ENCODE results near the gene EIF5A. TPM values are rescaled to one million over a fixed set of nuclear protein-coding genes. Genes with fewer than 3 reads are reported as not detected.
A peak's percentile ranks its signal among the peaks of the same experiment; 100 is the strongest.

Gene EIF5A
- total and polyA plus RNA-seq, 12 donors, result 110 to 666 (median 342) TPM

GRCh38 chr17:7328840-7329373, 21.5 kb downstream of the EIF5A start, which contains the start of gene NEURL4:
NEURL4 (minus strand) TSS chr17:7329335; CDS start chr17:7329312, 23 bp downstream.
- H3K4me3 ChIP-seq, result peak within 1 kb of the TSS; percentile 43 to 88 (median 64)
- intact Hi-C loops (cut with DNase I), result no loop called here
- peaks cover 4 to 17% of the 10 kb centered on the region in 2 donors for H3K4me1 ChIP-seq (replicated peaks in 1 of 2)
- no peaks in the 10 kb centered on the region for H3K9me3 ChIP-seq (replicated peaks in 1 of 3)
- TF ChIP-seq POLR2A (IDR thresholded peaks at IDR 0.05), result no peak
- TF ChIP-seq, protein P1, sequence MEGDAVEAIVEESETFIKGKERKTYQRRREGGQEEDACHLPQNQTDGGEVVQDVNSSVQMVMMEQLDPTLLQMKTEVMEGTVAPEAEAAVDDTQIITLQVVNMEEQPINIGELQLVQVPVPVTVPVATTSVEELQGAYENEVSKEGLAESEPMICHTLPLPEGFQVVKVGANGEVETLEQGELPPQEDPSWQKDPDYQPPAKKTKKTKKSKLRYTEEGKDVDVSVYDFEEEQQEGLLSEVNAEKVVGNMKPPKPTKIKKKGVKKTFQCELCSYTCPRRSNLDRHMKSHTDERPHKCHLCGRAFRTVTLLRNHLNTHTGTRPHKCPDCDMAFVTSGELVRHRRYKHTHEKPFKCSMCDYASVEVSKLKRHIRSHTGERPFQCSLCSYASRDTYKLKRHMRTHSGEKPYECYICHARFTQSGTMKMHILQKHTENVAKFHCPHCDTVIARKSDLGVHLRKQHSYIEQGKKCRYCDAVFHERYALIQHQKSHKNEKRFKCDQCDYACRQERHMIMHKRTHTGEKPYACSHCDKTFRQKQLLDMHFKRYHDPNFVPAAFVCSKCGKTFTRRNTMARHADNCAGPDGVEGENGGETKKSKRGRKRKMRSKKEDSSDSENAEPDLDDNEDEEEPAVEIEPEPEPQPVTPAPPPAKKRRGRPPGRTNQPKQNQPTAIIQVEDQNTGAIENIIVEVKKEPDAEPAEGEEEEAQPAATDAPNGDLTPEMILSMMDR (IDR thresholded peaks at IDR 0.05), result no peak
- peak within 1 kb of the TSS; percentile 76 to 94 (median 80) for H3K27ac ChIP-seq
- WGBS, 4 donors, result 0 to 1% (median 0%) methylated on average over 16 to 50 of the region's 50 CpGs
- peak in 1 of 7 donors; percentile 51 for DNase-seq
- peaks cover 0 to 21% of the 10 kb centered on the region in 2 donors for H3K36me3 ChIP-seq (replicated peaks in 1 of 2)
- no peaks in the 10 kb centered on the region for H3K27me3 ChIP-seq

- TF ChIP-seq, protein P1 (IDR thresholded peaks at IDR 0.05), result no peak
- TF ChIP-seq POLR2A (IDR thresholded peaks at IDR 0.05), result peak; percentile 61 to 80
- Histone ChIP-seq H3K4me1 (replicated peaks in 1 of 2) (peaks cover 4 to 17% of the 10 kb centered on the region in 2 donors), H3K36me3 (replicated peaks in 1 of 2) (peaks cover 0 to 15% of the 10 kb centered on the region in 2 donors), H3K9me3 (replicated peaks in 1 of 3) (no peaks in the 10 kb centered on the region), H3K27ac (peak overlapping the region; percentile 76 to 94 (median 80)), H3K27me3 (no peaks in the 10 kb centered on the region), H3K4me3 (peak overlapping the region; percentile 43 to 88 (median 64))
- 0 to 1% (median 0%) methylated on average over 11 to 43 of the region's 43 CpGs for WGBS, 4 donors
- intact Hi-C loops (cut with DNase I), result no loop called here
- peak; percentile 97 to 99 (median 99) for DNase-seq
Measured at GRCh38 chr17:7329374-7329996, 22.1 kb downstream of the EIF5A start.

GRCh38 chr17:7329997-7330637, 22.7 kb downstream of the EIF5A start:
- Histone ChIP-seq H3K4me1 (replicated peaks in 1 of 2) (peaks cover 4 to 17% of the 10 kb centered on the region in 2 donors), H3K4me3 (peak overlapping the region in 3 of 4 donors; percentile 43 to 65 (median 63)), H3K27ac (peak overlapping the region; percentile 76 to 94 (median 80)), H3K36me3 (replicated peaks in 1 of 2) (peaks cover 0 to 11% of the 10 kb centered on the region in 2 donors), H3K27me3 (no peaks in the 10 kb centered on the region), H3K9me3 (replicated peaks in 1 of 3) (no peaks in the 10 kb centered on the region)
- intact Hi-C loops (cut with DNase I), result no loop called here
- DNase-seq, result peak; percentile 71 to 87 (median 81)
- WGBS, 4 donors, result 1% methylated on average over 13 to 34 of the region's 34 CpGs
- no peak for TF ChIP-seq POLR2A (IDR thresholded peaks at IDR 0.05)

GRCh38 chr17:7330638-7331015, 23.2 kb downstream of the EIF5A start:
- WGBS, 4 donors, result 59 to 86% (median 70%) methylated on average over 5 to 13 of the region's 13 CpGs
- no peak for TF ChIP-seq POLR2A (IDR thresholded peaks at IDR 0.05)
- TF ChIP-seq, protein P1 (IDR thresholded peaks at IDR 0.05), result no peak
- intact Hi-C loops (cut with DNase I), result no loop called here
- Histone ChIP-seq H3K4me1 (replicated peaks in 1 of 2) (peaks cover 4 to 17% of the 10 kb centered on the region in 2 donors), H3K36me3 (replicated peaks in 1 of 2) (peaks cover 0 to 6% of the 10 kb centered on the region in 2 donors), H3K27ac (peak overlapping the region in 4 of 5 donors; percentile 76 to 94 (median 84)), H3K4me3 (peak overlapping the region in 2 of 4 donors; percentile 63 to 65), H3K27me3 (no peaks in the 10 kb centered on the region), H3K9me3 (replicated peaks in 1 of 3) (no peaks in the 10 kb centered on the region)
- no peak for DNase-seq

All from adrenal gland (tissue), 12 donors.